WTC11 (cell line): ENCODE measurements around the gene SVBP. TPM values are rescaled to one million over a fixed set of nuclear protein-coding genes. Genes with fewer than 3 reads are reported as not detected.

Source experiments
- ATAC-seq: fragments of 200-7000 bp; cut with Tn5 transposase; 2 replicates; pipeline ENCODE4 v1.10.0; 2021; ENCODE audit warnings: mild to moderate bottlenecking, moderate library complexity
- CTCF ChIA-PET: fragments of 300-600 bp; sonication (Branson Sonifier 250); formaldehyde crosslinking; loops from one replicate; lab custom pipeline; 2021; ENCODE audit warnings: antibody characterized with exemption; lab: Charles Lee
- POLR2A ChIA-PET: fragments of 350-600 bp; sonication (Branson Sonifier 250); formaldehyde crosslinking; loops from one replicate; lab custom pipeline; 2021; ENCODE audit warnings: antibody characterized with exemption; lab: Charles Lee
- DNase-seq: peaks from one replicate; pipeline ENCODE4 v3.0.0; 2021; ENCODE audit warnings: low spot score
- H3K27ac Mint-ChIP-seq: 2 replicates; pipeline ENCODE4 v1.8.0; 2021; ENCODE audit warnings: mixed read lengths
- H3K27me3 Mint-ChIP-seq: 2 replicates; pipeline ENCODE4 v1.8.0; 2021; ENCODE audit warnings: low read depth, mild to moderate bottlenecking, moderate library complexity, mixed read lengths
- H3K36me3 Mint-ChIP-seq: 2 replicates; pipeline ENCODE4 v1.8.0; 2021; ENCODE audit warnings: mixed read lengths
- H3K4me1 Mint-ChIP-seq: 2 replicates; pipeline ENCODE4 v1.8.0; 2022; ENCODE audit warnings: mixed read lengths
- H3K4me3 Mint-ChIP-seq: 2 replicates; pipeline ENCODE4 v1.8.0; 2021; ENCODE audit warnings: mild to moderate bottlenecking, moderate library complexity, mixed read lengths
- H3K9me3 Mint-ChIP-seq: 2 replicates; pipeline ENCODE4 v1.8.0; 2021; ENCODE audit warnings: mixed read lengths
- AR ChIP-seq: fragments of 250-450 bp; sonication (Bioruptor Pico); IDR thresholded peaks from 2 replicates; pipeline ENCODE4 v1.9.0; 2021; ENCODE audit warnings: mild to moderate bottlenecking
- CREB1 ChIP-seq: sonication (generic); formaldehyde crosslinking; IDR thresholded peaks from 2 replicates; pipeline ENCODE4 v1.8.0; 2023; ENCODE audit warnings: mild to moderate bottlenecking, missing genetic modification reagents
- ELF4 ChIP-seq: sonication (generic); formaldehyde crosslinking; IDR thresholded peaks from 2 replicates; pipeline ENCODE4 v1.8.1; 2022; ENCODE audit warnings: low read depth, mild to moderate bottlenecking, moderate library complexity, missing genetic modification reagents
- EMX1 ChIP-seq: fragments of 250-450 bp; sonication (Bioruptor Pico); IDR thresholded peaks from 2 replicates; pipeline ENCODE4 v1.8.0; 2021; ENCODE audit warnings: mild to moderate bottlenecking
- ERG ChIP-seq: fragments of 250-450 bp; sonication (Bioruptor Pico); IDR thresholded peaks from 2 replicates; pipeline ENCODE4 v1.8.0; 2021; ENCODE audit warnings: mild to moderate bottlenecking
- ETV6 ChIP-seq: sonication (generic); formaldehyde crosslinking; IDR thresholded peaks from 2 replicates; pipeline ENCODE4 v1.8.1; 2022; ENCODE audit warnings: mild to moderate bottlenecking, missing genetic modification reagents
- FOXP1 ChIP-seq: sonication (generic); formaldehyde crosslinking; IDR thresholded peaks from 2 replicates; pipeline ENCODE4 v1.8.0; 2022; ENCODE audit warnings: missing genetic modification reagents, mild to moderate bottlenecking, moderate library complexity, borderline replicate concordance
- JUN ChIP-seq: sonication (generic); formaldehyde crosslinking; IDR thresholded peaks from 2 replicates; pipeline ENCODE4 v1.8.0; 2023; ENCODE audit warnings: mild to moderate bottlenecking, missing genetic modification reagents
- MYBL2 ChIP-seq: sonication (generic); formaldehyde crosslinking; IDR thresholded peaks from 2 replicates; pipeline ENCODE4 v1.8.1; 2023; ENCODE audit warnings: mild to moderate bottlenecking, moderate library complexity, missing genetic modification reagents
- NFATC4 ChIP-seq: fragments of 250-450 bp; sonication (Bioruptor Pico); IDR thresholded peaks from 2 replicates; pipeline ENCODE4 v1.9.0; 2021; ENCODE audit warnings: mild to moderate bottlenecking
- NR1H2 ChIP-seq: sonication (generic); formaldehyde crosslinking; IDR thresholded peaks from 2 replicates; pipeline ENCODE4 v1.9.0; 2021; ENCODE audit warnings: mild to moderate bottlenecking, moderate library complexity, missing genetic modification reagents
- PRDM15 ChIP-seq: sonication (generic); formaldehyde crosslinking; IDR thresholded peaks from 2 replicates; pipeline ENCODE4 v1.8.0; 2022; ENCODE audit warnings: missing genetic modification reagents
- SOX15 ChIP-seq: fragments of 250-450 bp; sonication (Bioruptor Pico); IDR thresholded peaks from 2 replicates; pipeline ENCODE4 v1.9.0; 2021; ENCODE audit warnings: mild to moderate bottlenecking
- STAT6 ChIP-seq: sonication (generic); formaldehyde crosslinking; conservative IDR thresholded peaks from 2 replicates; pipeline ENCODE4 v1.8.1; 2023; ENCODE audit warnings: mild to moderate bottlenecking, low read depth, missing genetic modification reagents, moderate library complexity
- ZNF138 ChIP-seq: sonication (generic); formaldehyde crosslinking; conservative IDR thresholded peaks from 2 replicates; pipeline ENCODE4 v1.8.1; 2022; ENCODE audit warnings: mild to moderate bottlenecking, moderate library complexity, missing genetic modification reagents
- ZNF423 ChIP-seq: fragments of 250-450 bp; sonication (Bioruptor Pico); IDR thresholded peaks from 2 replicates; pipeline ENCODE4 v2.1.2; 2022; ENCODE audit warnings: mild to moderate bottlenecking, moderate library complexity
- total RNA-seq: library from RNA; stranded (reverse); gene quantifications from 3 replicates; pipeline ENCODE4 v1.2.3, GENCODE V29; 2021
- TF ChIP-seq, protein P1 (sequence below): sonication (generic); formaldehyde crosslinking; IDR thresholded peaks from 2 replicates; pipeline ENCODE4 v1.8.1; 2022; ENCODE audit warnings: missing genetic modification reagents, borderline replicate concordance
- TF ChIP-seq, protein P2 (sequence below): sonication (generic); formaldehyde crosslinking; IDR thresholded peaks from 2 replicates; pipeline ENCODE4 v1.8.1; 2023; ENCODE audit warnings: mild to moderate bottlenecking, missing genetic modification reagents, moderate library complexity
- TF ChIP-seq, protein P3 (sequence below): sonication (generic); formaldehyde crosslinking; IDR thresholded peaks from 2 replicates; pipeline ENCODE4 v1.8.1; 2023; ENCODE audit warnings: mild to moderate bottlenecking, missing genetic modification reagents

The SVBP gene
- total RNA-seq, 1 experiment from 2014 or later, result 28.7 TPM

GRCh38 chr1:42793824-42794223 lies 23.4 kb downstream of the SVBP start:
- no peak overlapping the region for H3K27ac Mint-ChIP-seq
- no peak overlapping the region for H3K4me3 Mint-ChIP-seq
- DNase-seq (no peak), ATAC-seq (no peak)
- no peaks in the 10 kb centered on the region for H3K9me3 Mint-ChIP-seq
- no peak for TF ChIP-seq JUN (CRISPR knock-in tag)
- TF ChIP-seq EMX1 (CRISPR knock-in tag), result no peak
- no peak for TF ChIP-seq AR (CRISPR knock-in tag)
- TF ChIP-seq SOX15 (CRISPR knock-in tag), result no peak
- TF ChIP-seq ETV6 (CRISPR knock-in tag), result no peak
- TF ChIP-seq, protein P1, sequence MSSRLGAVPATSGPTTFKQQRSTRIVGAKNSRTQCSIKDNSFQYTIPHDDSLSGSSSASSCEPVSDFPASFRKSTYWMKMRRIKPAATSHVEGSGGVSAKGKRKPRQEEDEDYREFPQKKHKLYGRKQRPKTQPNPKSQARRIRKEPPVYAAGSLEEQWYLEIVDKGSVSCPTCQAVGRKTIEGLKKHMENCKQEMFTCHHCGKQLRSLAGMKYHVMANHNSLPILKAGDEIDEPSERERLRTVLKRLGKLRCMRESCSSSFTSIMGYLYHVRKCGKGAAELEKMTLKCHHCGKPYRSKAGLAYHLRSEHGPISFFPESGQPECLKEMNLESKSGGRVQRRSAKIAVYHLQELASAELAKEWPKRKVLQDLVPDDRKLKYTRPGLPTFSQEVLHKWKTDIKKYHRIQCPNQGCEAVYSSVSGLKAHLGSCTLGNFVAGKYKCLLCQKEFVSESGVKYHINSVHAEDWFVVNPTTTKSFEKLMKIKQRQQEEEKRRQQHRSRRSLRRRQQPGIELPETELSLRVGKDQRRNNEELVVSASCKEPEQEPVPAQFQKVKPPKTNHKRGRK, result no peak
- TF ChIP-seq ZNF423 (CRISPR knock-in tag), result no peak
- TF ChIP-seq ZNF138 (CRISPR knock-in tag), result no peak
- TF ChIP-seq, protein P2, sequence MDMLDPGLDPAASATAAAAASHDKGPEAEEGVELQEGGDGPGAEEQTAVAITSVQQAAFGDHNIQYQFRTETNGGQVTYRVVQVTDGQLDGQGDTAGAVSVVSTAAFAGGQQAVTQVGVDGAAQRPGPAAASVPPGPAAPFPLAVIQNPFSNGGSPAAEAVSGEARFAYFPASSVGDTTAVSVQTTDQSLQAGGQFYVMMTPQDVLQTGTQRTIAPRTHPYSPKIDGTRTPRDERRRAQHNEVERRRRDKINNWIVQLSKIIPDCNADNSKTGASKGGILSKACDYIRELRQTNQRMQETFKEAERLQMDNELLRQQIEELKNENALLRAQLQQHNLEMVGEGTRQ, result no peak
- TF ChIP-seq CREB1 (CRISPR knock-in tag), result no peak
- TF ChIP-seq NFATC4 (CRISPR knock-in tag), result no peak
- TF ChIP-seq FOXP1 (CRISPR knock-in tag), result no peak
- no peak for TF ChIP-seq STAT6
- ChIA-PET CTCF (interaction anchor here (1.3 kb wide), 1 partner anchor 52 kb away, joined by 3 read pairs; the partner anchor contains the start of gene ZNF691), POLR2A (no interaction called here)
- no peaks in the 10 kb centered on the region for H3K4me1 Mint-ChIP-seq
- H3K27me3 Mint-ChIP-seq, result no peaks in the 10 kb centered on the region; the same call in none of the 2 replicates
- no peaks in the 10 kb centered on the region for H3K36me3 Mint-ChIP-seq

GRCh38 chr1:42788021-42788420 lies 29.2 kb downstream of the SVBP start:
- ChIA-PET POLR2A (interaction anchor here (0.5 kb wide), 1 partner anchor 38 kb away, joined by 3 read pairs; no protein-coding TSS in a partner anchor), CTCF (interaction anchor here (0.6 kb wide), 1 partner anchor 10 kb away, joined by 4 read pairs; no protein-coding TSS in a partner anchor)
- Mint-ChIP-seq H3K36me3 (no peaks in the 10 kb centered on the region), H3K27ac (no peak overlapping the region), H3K4me1 (peaks cover 8% of the 10 kb centered on the region), H3K4me3 (no peak overlapping the region), H3K9me3 (no peaks in the 10 kb centered on the region), H3K27me3 (no peaks in the 10 kb centered on the region)
- no peak for DNase-seq
- ATAC-seq, result no peak
- TF ChIP-seq, protein P3, sequence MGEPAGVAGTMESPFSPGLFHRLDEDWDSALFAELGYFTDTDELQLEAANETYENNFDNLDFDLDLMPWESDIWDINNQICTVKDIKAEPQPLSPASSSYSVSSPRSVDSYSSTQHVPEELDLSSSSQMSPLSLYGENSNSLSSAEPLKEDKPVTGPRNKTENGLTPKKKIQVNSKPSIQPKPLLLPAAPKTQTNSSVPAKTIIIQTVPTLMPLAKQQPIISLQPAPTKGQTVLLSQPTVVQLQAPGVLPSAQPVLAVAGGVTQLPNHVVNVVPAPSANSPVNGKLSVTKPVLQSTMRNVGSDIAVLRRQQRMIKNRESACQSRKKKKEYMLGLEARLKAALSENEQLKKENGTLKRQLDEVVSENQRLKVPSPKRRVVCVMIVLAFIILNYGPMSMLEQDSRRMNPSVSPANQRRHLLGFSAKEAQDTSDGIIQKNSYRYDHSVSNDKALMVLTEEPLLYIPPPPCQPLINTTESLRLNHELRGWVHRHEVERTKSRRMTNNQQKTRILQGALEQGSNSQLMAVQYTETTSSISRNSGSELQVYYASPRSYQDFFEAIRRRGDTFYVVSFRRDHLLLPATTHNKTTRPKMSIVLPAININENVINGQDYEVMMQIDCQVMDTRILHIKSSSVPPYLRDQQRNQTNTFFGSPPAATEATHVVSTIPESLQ (CRISPR knock-in tag), result no peak
- no peak for TF ChIP-seq ELF4 (CRISPR knock-in tag)
- no peak for TF ChIP-seq ERG (CRISPR knock-in tag)
- no peak for TF ChIP-seq PRDM15 (CRISPR knock-in tag)
- no peak for TF ChIP-seq ZNF138 (CRISPR knock-in tag)
- no peak for TF ChIP-seq NR1H2 (CRISPR knock-in tag)
- TF ChIP-seq MYBL2 (CRISPR knock-in tag), result no peak
